ENCODE data around the gene HNF4A. TPM values are rescaled to one million over a fixed set of nuclear protein-coding genes. Genes with fewer than 3 reads are reported as not detected.

Gene HNF4A
- total and polyA plus RNA-seq, 2 of the 13 experiments (the other 11 are each of a cell fraction or from before 2014, with no cell fraction given) = 80.9 to 169 TPM

GRCh38 chr20:44404204-44405181 is 49.0 kb downstream of the HNF4A start (continued):
- TF ChIP-seq FLYWCH1 (CRISPR knock-in tag; IDR thresholded peaks at IDR 0.05) (no peak), ZHX1 (CRISPR knock-in tag; IDR thresholded peaks at IDR 0.05; ENCODE audit: low read depth) (peak; percentile 62; the same call in 1 of the 2 replicates), ATF7-NPFF (CRISPR knock-in tag; IDR thresholded peaks at IDR 0.05; ENCODE audit: low read depth) (0 out of 2 replicates have a peak, but pooled peaks have one; percentile 25), SP140L (CRISPR knock-in tag; IDR thresholded peaks at IDR 0.05; ENCODE audit: borderline replicate concordance) (no peak), USF2 (IDR thresholded peaks at IDR 0.05; ENCODE audit: low read depth, low read length) (no peak), USF2 (CRISPR knock-in tag; IDR thresholded peaks at IDR 0.05; ENCODE audit: borderline replicate concordance) (no peak), NPAS2 (CRISPR knock-in tag; IDR thresholded peaks at IDR 0.05; ENCODE audit: borderline replicate concordance) (no peak), RAD21 (CRISPR knock-in tag; IDR thresholded peaks at IDR 0.05) (no peak), HNF4G (IDR thresholded peaks at IDR 0.05; ENCODE audit: borderline replicate concordance, low read depth, low read length) (no peak), HNF4G (CRISPR knock-in tag; IDR thresholded peaks at IDR 0.05; ENCODE audit: borderline replicate concordance, low read depth) (no peak), HOXA9 (CRISPR knock-in tag; IDR thresholded peaks at IDR 0.05; ENCODE audit: borderline replicate concordance) (peak; percentile 75; the same call in 1 of the 2 replicates), ZNF441 (CRISPR knock-in tag; IDR thresholded peaks at IDR 0.05; ENCODE audit: borderline replicate concordance) (peak; percentile 48; the same call in 1 of the 2 replicates), ZNF12 (CRISPR knock-in tag; IDR thresholded peaks at IDR 0.05) (no peak), ZNF225 (CRISPR knock-in tag; IDR thresholded peaks at IDR 0.05) (peak; percentile 27; the same call in 1 of the 2 replicates), ZNF367 (CRISPR knock-in tag; IDR thresholded peaks at IDR 0.05; ENCODE audit: borderline replicate concordance) (no peak), THYN1 (CRISPR knock-in tag; IDR thresholded peaks at IDR 0.05; ENCODE audit: borderline replicate concordance, low read depth) (no peak), ZNF513 (CRISPR knock-in tag; conservative IDR thresholded peaks at IDR 0.05) (no peak), ZNF569 (CRISPR knock-in tag; IDR thresholded peaks at IDR 0.05; ENCODE audit: borderline replicate concordance) (no peak), PAWR (CRISPR knock-in tag; IDR thresholded peaks at IDR 0.05; ENCODE audit: borderline replicate concordance) (no peak), JDP2 (CRISPR knock-in tag; IDR thresholded peaks at IDR 0.05; ENCODE audit: borderline replicate concordance) (no peak), ZNF788 (CRISPR knock-in tag; IDR thresholded peaks at IDR 0.05; ENCODE audit: borderline replicate concordance) (peak; percentile 74)
